ENCODE results near the gene SV2C.

DNA sequence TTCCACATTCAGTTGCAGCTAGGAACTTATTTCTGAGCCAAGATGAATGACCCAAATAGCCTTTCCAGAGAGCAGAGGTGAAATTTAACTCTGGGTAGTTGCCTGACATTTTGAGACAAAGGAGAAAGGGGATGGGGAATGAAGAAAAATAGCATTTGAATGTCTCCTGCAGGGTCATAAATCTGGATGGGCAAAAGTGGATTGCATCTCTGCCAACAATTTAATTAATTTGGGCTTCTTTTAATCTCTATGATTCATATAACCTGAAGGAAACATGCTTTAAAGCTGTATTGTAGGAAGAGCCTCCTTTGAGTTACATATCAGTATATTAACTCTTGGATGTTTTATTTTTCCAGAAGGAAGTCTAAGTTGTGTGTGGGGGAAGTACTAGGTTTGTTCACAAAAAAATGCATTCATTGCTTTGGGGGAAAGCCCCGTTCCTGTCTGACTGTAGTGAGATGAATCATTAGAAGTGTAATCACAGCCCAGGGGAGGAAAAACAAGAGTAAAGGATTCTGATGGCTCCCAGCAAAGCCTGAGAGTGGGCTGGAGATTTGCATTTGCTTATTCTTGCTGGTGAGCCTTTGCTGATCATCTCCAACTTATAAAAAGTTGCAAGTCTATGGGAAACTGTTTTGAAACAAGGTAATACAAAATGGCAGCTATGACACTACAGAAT, 186.9 kb downstream of the SV2C start:
- TF ChIP-seq GABPB1 (CRISPR knock-in tag; IDR thresholded peaks at IDR 0.05), result no peak
- TF ChIP-seq, protein P1, sequence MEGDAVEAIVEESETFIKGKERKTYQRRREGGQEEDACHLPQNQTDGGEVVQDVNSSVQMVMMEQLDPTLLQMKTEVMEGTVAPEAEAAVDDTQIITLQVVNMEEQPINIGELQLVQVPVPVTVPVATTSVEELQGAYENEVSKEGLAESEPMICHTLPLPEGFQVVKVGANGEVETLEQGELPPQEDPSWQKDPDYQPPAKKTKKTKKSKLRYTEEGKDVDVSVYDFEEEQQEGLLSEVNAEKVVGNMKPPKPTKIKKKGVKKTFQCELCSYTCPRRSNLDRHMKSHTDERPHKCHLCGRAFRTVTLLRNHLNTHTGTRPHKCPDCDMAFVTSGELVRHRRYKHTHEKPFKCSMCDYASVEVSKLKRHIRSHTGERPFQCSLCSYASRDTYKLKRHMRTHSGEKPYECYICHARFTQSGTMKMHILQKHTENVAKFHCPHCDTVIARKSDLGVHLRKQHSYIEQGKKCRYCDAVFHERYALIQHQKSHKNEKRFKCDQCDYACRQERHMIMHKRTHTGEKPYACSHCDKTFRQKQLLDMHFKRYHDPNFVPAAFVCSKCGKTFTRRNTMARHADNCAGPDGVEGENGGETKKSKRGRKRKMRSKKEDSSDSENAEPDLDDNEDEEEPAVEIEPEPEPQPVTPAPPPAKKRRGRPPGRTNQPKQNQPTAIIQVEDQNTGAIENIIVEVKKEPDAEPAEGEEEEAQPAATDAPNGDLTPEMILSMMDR (IDR thresholded peaks at IDR 0.05), result no peak
- no peak for TF ChIP-seq ESRRA (CRISPR knock-in tag; IDR thresholded peaks at IDR 0.05; ENCODE audit: borderline replicate concordance)
- no peak for TF ChIP-seq RELA (CRISPR knock-in tag; IDR thresholded peaks at IDR 0.05; ENCODE audit: borderline replicate concordance)
- TF ChIP-seq, protein P2, sequence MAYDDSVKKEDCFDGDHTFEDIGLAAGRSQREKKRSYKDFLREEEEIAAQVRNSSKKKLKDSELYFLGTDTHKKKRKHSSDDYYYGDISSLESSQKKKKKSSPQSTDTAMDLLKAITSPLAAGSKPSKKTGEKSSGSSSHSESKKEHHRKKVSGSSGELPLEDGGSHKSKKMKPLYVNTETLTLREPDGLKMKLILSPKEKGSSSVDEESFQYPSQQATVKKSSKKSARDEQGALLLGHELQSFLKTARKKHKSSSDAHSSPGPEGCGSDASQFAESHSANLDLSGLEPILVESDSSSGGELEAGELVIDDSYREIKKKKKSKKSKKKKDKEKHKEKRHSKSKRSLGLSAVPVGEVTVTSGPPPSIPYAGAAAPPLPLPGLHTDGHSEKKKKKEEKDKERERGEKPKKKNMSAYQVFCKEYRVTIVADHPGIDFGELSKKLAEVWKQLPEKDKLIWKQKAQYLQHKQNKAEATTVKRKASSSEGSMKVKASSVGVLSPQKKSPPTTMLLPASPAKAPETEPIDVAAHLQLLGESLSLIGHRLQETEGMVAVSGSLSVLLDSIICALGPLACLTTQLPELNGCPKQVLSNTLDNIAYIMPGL (CRISPR knock-in tag; IDR thresholded peaks at IDR 0.05), result no peak
- TF ChIP-seq, protein P3, sequence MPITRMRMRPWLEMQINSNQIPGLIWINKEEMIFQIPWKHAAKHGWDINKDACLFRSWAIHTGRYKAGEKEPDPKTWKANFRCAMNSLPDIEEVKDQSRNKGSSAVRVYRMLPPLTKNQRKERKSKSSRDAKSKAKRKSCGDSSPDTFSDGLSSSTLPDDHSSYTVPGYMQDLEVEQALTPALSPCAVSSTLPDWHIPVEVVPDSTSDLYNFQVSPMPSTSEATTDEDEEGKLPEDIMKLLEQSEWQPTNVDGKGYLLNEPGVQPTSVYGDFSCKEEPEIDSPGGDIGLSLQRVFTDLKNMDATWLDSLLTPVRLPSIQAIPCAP (CRISPR knock-in tag; IDR thresholded peaks at IDR 0.05), result no peak
- TF ChIP-seq, protein P4, sequence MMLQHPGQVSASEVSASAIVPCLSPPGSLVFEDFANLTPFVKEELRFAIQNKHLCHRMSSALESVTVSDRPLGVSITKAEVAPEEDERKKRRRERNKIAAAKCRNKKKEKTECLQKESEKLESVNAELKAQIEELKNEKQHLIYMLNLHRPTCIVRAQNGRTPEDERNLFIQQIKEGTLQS (CRISPR knock-in tag; conservative IDR thresholded peaks at IDR 0.05), result no peak
- TF ChIP-seq HMGA2 (CRISPR knock-in tag; IDR thresholded peaks at IDR 0.05), result no peak
- TF ChIP-seq NR2C2 (CRISPR knock-in tag; IDR thresholded peaks at IDR 0.05), result no peak
- TF ChIP-seq ZNF423 (CRISPR knock-in tag; IDR thresholded peaks at IDR 0.05), result no peak
- TF ChIP-seq, protein P5, sequence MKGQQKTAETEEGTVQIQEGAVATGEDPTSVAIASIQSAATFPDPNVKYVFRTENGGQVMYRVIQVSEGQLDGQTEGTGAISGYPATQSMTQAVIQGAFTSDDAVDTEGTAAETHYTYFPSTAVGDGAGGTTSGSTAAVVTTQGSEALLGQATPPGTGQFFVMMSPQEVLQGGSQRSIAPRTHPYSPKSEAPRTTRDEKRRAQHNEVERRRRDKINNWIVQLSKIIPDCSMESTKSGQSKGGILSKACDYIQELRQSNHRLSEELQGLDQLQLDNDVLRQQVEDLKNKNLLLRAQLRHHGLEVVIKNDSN (CRISPR knock-in tag; IDR thresholded peaks at IDR 0.05), result no peak
- TF ChIP-seq, protein P6, sequence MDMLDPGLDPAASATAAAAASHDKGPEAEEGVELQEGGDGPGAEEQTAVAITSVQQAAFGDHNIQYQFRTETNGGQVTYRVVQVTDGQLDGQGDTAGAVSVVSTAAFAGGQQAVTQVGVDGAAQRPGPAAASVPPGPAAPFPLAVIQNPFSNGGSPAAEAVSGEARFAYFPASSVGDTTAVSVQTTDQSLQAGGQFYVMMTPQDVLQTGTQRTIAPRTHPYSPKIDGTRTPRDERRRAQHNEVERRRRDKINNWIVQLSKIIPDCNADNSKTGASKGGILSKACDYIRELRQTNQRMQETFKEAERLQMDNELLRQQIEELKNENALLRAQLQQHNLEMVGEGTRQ (CRISPR knock-in tag; IDR thresholded peaks at IDR 0.05), result no peak
- TF ChIP-seq TCF7 (CRISPR knock-in tag; IDR thresholded peaks at IDR 0.05; ENCODE audit: low read depth), result no peak
